Stimulated activated CD4-positive, alpha-beta T cell treated with anti-CD3 and anti-CD28 coated beads, TNF-alpha, amount 100 ng/mL, for 48 hours (primary cell): ENCODE data around the gene PRDM11.
"Not testable (repeated sequence)": the region's sequence is repeated elsewhere in the genome, so short reads cannot be mapped to it uniquely, and the experiment has no call there.

ENCODE experiments used
- DNase-seq, 3 donors: peaks; one replicate each; pipeline ENCODE4 v3.0.0-alpha.2; 2020; ENCODE audit warnings: low read depth in 3 of 3

The PRDM11 gene

DNA sequence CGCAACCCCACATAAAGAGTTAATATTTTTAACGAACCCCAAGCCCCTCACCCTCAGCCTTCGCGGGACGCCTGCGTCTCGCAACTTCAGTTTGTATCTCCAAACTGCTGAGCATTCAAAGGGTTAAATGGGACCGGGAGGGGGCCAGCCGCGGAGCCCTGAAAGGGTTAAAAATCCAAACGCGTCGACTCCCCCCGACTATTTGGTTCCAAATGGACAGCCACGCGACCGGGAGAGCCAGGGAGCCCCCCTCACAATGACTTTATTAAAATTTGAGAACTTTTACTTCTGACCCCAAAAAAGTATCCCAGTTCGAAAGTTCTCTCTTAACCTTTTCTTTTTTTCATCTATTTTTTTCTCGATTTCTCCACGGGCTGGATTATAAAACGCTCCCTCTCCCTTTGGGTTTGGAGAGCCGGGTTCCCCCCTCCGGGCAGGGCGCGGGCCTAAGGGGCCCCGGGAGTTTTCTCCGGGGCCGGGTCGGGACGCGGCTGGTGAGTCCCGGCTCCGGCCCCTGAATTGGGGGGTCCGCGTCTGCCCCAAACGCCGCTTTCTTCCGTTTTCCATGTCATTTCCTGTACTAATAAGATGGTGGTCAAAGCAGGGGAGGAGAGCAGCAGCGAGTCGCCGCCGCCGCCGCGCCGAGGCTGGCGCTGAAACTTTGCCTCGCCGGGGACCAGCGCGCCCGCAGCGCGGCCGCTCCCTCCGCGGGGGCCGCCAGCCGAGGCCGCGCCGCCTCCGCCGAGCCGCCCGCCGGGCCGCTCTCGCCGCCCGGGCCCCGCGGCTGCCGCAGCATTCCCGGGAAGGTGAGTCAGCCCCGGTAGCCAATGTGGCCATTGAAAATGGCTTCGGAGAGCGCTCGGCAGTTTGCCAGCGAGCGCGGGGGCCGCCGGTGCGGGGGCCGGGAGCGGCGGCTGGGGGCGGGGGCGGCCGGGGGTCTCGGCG lies at the start of gene PRDM11:
PRDM11 (plus strand) TSS at position 568 of the 945 bp plus-strand sequence. CDS start 35,128 bp downstream, outside the sequence.
- DNase-seq: peak in 2 of 3 donors; percentile 21 to 50

DNA sequence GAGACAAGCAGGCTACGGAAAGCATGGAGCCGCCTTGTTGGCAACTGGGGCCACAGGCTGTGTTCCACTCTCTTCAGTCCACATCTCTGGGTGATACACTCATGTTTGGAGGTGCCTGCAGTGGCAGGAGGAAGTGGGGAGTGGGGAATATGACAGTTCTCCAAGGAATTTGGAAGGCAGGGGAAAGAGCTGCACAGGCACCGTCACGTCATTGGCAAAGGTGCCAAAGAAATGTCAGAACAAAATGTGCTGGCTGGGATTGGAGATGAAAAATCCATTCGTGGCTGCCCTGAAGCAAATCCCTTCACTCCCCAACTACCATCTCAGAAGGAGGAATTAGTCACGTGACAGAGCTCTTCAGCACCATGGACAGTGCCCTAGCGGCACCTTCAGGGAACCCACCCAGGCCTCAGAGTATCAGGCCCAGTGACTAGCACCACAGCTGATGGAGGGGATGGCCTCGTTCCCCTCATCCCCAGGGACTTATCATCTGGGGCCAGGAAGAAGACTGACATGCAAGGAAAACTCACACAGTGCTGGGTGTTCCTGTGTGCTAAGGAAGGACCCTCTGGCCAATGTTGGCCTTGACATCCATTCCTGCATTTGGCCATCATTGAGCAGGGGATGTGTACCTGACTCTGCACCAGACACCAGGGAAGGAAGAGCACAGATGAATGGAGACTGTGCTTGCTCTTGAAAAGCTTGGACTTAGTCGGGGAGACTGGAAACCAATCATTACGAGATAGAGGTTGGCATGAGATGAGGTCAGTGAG lies 48.5 kb upstream of the PRDM11 start:
- DNase-seq: no peak

DNA sequence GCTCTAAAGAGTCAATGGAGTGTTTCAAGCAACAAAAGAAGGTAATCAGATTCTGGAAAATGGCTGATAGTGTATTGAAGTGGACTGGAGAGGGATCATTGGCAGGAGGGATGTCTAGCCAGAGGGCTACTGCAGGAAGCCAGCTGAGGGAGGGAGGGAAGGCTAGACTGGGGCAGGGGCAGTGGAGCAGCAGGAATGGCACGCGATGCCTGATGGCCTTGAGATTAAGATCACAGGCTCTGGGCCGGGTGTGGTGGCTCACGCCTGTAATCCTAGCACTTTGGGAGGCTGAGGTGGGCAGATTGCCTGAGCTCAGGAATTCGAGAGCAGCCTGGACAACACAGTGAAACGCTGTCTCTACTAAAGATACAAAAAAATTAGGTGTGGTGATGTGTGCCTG lies 47.5 kb upstream of the PRDM11 start:
- no peak for DNase-seq

DNA sequence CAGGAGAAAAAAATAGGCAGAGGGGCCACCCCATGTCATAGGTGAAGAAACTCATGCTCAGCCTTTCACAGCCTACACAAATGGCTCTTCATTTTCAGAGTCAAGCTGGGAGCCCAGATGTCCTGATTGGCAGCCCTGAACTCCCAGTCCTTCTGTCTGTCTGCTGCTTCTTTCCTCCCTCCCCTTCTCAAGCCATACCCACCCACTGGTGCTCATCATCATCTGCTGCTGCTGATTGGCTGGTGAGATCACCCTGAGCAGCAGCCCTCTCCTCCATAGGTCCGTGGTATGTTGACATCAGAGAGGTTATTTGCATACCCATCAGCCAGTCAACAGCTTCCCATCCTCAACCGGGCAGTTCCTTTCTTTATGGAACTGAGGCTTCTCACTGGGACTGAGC lies 46.1 kb upstream of the PRDM11 start:
- DNase-seq: no peak

DNA sequence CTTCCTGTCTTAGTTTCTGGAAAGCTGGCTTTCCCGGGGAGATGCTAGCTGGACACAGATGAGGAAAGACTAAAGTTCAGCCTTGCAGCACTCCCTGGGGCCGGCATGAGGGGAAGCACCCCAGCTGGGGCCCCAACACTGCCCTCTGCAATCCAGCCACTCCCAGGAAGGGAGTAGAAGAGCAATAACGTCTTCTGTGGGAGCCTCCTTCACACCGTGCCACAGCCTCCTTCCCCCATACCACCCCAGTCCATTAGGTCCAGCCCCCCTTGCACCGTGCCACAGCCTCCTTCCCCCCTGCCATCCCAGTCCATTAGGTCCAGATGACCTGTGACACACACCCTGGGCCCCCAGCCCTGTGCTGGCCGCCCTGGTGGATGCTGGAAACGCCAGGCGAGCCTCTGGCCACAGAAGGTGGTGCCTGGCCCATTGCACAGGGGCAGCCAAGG lies 44.1 kb upstream of the PRDM11 start:
- no peak for DNase-seq

- DNase-seq: peak; percentile 35 to 62 (median 51)
These were observed 43.4 kb upstream of the PRDM11 start for GRCh38 chr11:45102810-45103621.

DNA sequence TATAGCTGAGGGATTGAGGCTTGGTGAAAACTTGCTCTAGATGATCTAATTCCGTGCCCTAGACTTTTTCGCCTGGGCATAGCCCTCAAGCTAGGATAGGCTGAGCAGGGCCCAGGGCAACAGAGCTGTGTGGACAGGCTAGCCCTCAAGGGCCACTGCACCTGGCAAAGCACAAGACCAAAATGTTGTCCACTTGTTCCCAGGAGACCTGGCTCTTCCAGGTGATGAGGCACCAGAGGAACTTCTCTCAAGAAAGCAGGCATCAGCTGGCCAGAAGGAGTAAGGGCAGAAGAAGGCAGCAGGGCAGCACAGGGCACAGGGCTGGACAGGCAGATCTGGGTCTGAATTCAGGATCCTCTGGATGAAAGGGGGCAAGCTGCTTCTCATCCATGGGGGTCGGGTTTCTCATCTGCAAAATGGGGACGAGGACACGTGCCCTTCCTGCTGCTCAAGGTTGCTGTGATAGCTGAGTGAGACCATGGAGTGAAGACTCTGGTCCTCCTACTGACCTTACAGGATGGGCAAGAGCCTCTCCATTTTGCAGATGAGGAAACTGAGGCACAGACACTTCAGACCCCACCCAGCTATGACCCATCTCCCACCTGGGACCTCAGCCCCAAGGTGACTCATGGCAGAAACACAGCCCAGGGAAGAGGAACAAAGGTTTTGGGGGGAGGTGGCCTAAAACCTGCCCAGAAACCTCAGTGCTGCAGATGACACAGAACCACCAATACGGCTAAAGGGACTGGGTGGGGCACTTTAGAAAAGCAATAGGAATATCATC lies 42.2 kb upstream of the PRDM11 start:
- DNase-seq: no peak

DNA sequence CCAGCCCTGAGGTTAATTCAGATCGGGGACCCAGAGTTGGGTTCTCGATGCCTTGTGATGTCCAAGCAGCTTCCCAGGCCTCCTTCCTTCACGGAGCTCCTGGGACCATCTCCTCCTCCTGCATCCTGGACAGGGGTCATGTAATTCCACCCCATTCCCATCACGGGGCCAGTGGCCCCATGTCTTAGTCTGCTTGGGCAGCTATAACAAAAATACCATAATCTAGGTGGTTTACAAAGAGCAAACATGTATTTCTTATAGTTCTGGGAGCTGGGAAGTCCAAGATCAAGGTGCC lies 41.7 kb upstream of the PRDM11 start:
- no peak for DNase-seq

DNA sequence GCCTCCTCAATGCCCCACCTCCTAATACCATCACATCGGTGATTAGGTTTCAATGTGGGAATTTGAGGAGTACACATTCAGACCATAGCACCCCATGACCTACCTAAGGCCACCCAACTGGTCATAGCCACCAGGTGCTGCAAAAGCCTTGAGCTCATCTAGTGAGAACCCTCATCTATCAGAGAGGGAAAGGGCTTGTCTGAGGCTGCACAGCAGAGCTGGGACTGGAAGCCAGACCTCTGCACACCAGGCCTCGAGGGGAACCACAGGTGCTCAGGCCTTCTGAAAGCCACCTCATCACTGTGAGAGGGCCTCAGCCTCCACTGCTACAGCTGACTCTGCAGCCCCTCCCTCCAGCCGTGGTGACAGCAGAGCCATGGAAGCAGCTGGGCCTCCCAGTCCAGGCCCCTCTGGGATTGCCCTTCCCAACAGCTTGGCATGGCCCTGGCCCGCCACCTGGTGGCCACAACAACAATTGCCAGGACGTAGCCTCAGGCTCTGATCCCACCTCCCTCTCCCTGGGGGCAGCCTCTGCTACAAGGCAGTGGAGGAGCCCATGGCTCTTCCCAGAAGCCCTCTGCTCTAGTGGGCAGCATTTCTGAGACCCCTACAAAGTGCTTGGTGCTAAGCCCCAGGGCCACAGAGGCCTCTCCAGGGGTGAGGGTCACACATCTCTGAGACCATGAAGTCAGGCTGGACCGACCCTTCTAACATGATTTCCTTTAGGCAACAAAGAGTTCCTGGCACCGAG lies 41.0 kb upstream of the PRDM11 start:
- DNase-seq: peak; percentile 39 to 48 (median 41)

DNA sequence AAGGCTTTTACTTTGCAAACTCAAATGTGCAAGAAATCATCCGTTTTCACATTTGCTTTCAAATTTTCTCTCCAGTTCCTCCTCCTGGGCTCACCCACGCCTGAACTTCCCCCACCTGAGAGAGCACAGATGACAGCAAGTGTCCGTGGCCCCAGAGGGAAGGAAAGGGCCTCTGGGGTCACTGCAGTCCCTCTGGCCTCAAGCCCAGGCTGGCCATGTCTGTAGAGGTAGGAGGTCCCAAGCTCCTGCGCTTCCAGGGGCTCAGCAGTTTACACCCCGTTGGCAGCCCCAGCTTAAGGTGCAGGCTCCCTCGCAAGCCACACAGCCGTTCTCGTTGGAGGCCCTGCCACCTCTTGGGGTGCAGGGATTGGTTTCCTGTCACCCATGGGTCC lies 40.5 kb upstream of the PRDM11 start:
- DNase-seq: no peak

- no peak for DNase-seq
These were observed 40.0 kb upstream of the PRDM11 start for GRCh38 chr11:45106440-45106839.

DNA sequence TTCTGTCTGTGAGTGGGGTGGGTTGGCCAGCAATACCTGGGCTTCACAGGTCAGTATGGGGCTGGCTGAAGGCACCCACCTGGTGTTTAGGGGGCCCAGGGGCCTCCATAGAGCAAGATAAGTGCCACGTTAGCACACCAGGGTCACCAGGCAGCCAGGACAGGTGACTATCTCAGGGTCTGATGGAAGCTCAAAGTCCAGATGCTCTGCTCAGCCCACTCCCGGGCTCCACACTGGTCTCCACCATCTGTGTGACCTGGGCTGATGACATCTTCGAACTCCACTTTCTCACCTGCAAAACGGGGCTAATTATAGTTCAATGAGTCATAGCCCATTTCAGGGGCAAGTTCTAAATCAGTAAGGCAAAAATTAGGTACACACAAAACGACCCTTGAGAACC lies 39.4 kb upstream of the PRDM11 start:
- DNase-seq: no peak

- DNase-seq: no peak
These were observed 38.1 kb upstream of the PRDM11 start for GRCh38 chr11:45108070-45109064.

DNA sequence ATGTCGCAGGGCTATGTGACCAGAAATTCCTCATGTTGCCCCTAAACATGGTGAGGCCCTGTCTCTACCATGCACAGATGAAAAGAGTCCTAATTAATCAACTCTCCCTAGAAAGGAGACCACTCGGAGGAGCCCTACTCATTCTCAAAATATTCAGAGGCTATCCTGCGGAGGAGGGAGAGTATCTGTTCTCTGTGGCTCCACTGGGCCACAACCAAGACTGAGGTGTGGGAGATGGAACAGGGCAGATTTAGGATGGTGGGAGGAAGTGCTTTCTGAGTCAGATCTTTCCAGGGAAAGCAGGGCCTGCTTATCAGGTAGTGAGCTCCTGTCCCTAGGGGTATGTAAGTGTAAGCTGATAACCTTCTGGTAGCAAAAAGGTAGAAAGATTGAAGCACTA lies 37.0 kb upstream of the PRDM11 start:
- no peak for DNase-seq

- no peak for DNase-seq
These were observed 35.9 kb upstream of the PRDM11 start for GRCh38 chr11:45110562-45110961.

DNA sequence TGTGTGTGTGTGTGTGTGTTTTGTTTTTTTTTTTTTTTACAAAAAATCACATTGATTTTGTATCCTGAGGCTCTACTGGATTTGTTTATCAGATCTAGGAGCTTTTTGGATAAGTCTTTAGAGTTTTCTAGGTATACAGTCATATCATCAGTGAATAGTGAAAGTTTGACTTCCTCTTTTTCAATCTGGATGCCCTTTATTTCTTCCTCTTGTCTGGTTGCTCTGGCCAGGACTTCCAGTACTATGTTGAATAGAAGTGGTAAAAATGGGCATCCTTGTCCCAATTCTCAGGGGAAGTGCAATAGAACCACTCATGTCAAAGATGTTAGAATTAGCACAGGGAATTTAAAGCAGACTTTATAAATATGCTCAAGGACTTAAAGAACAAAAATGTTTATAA lies 32.6 kb upstream of the PRDM11 start:
- DNase-seq: no peak

DNA sequence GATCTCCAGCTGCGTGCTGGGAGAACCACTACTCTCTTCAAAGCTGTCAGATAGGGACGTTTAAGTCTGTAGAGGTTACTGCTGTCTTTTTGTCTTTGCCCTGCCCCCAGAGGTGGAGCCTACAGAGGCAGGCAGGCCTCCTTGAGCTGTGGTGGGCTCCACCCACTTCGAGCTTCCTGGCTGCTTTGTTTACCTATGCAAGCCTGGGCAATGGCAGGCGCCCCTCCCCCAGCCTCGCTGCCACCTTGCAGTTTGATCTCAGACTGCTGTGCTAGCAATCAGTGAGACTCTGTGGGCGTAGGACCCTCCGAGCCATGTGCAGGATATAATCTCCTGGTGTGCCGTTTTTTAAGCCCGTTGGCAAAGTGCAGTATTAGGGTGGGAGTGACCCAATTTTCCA lies 18.6 kb upstream of the PRDM11 start:
- DNase-seq: not testable (repeated sequence)

GRCh38 chr11:45133878-45134277 lies 12.6 kb upstream of the PRDM11 start:
- no peak for DNase-seq

- DNase-seq: no peak
These were observed 5.3 kb upstream of the PRDM11 start for GRCh38 chr11:45141171-45141570.
